Neural crest cell (in vitro differentiated cells): Measurements from ENCODE around the gene BHMT2. TPM values are rescaled to one million over a fixed set of nuclear protein-coding genes. Genes with fewer than 3 reads are reported as not detected.

Experiments
- DNase-seq: peaks from one replicate; pipeline ENCODE4 v3.0.0; 2021; ENCODE audit warnings: low read depth, mixed read lengths, low spot score
- H3K27ac Mint-ChIP-seq: one replicate; pipeline ENCODE4 v1.8.0; 2021; ENCODE audit warnings: mild to moderate bottlenecking, mixed read lengths; ENCODE audit not compliant: unreplicated experiment
- H3K27me3 Mint-ChIP-seq: 2 replicates; pipeline ENCODE4 v1.8.0; 2021; ENCODE audit warnings: low read depth, mild to moderate bottlenecking, mixed read lengths
- H3K36me3 Mint-ChIP-seq: 2 replicates; pipeline ENCODE4 v1.8.0; 2021; ENCODE audit warnings: low read depth, mild to moderate bottlenecking, mixed read lengths
- H3K4me1 Mint-ChIP-seq: 2 replicates; pipeline ENCODE4 v1.8.0; 2021; ENCODE audit warnings: mixed read lengths
- H3K4me3 Mint-ChIP-seq: one replicate; pipeline ENCODE4 v1.8.0; 2021; ENCODE audit warnings: mild to moderate bottlenecking, mixed read lengths
- H3K9me3 Mint-ChIP-seq: 2 replicates; pipeline ENCODE4 v1.8.0; 2021; ENCODE audit warnings: mixed read lengths
- CTCF ChIP-seq: fragments of 200-600 bp; sonication (generic); conservative IDR thresholded peaks from 2 replicates; pipeline ENCODE4 v1.5.0; 2021; ENCODE audit warnings: antibody characterized with exemption, mild to moderate bottlenecking
- total RNA-seq: library from RNA; stranded (reverse); gene quantifications from 2 replicates; pipeline ENCODE4 v1.2.1, GENCODE V29; 2021

The BHMT2 gene
- total RNA-seq, 1 donor from 2014 or later: not detected

- Mint-ChIP-seq H3K4me3 (no peak overlapping the region), H3K36me3 (no peaks in the 10 kb centered on the region), H3K4me1 (peaks cover 6% of the 10 kb centered on the region), H3K27ac (no peak overlapping the region), H3K27me3 (peaks cover 94% of the 10 kb centered on the region), H3K9me3 (no peaks in the 10 kb centered on the region)
- DNase-seq: no peak
- peak; percentile 57 for TF ChIP-seq CTCF
These were observed 40.2 kb downstream of the BHMT2 start for GRCh38 chr5:79109527-79110492.

GRCh38 chr5:79111387-79111959 is 41.9 kb downstream of the BHMT2 start, which contains the start of gene BHMT:
Gene BHMT (plus strand): TSS chr5:79111809. CDS start chr5:79111886, 77 bp downstream.
- no peak for TF ChIP-seq CTCF
- Mint-ChIP-seq H3K4me1 (peaks cover 6% of the 10 kb centered on the region), H3K36me3 (no peaks in the 10 kb centered on the region), H3K27me3 (peaks cover 99% of the 10 kb centered on the region), H3K27ac (no peak within 1 kb of the TSS), H3K9me3 (no peaks in the 10 kb centered on the region), H3K4me3 (no peak within 1 kb of the TSS)
- no peak for DNase-seq

GRCh38 chr5:79111960-79112702 is 42.6 kb downstream of the BHMT2 start:
- Mint-ChIP-seq H3K4me3 (no peak overlapping the region), H3K27ac (no peak overlapping the region), H3K9me3 (no peaks in the 10 kb centered on the region), H3K4me1 (peaks cover 6% of the 10 kb centered on the region), H3K27me3 (peaks cover 92% of the 10 kb centered on the region), H3K36me3 (no peaks in the 10 kb centered on the region)
- peak; percentile 13 for DNase-seq
- TF ChIP-seq CTCF: peak; percentile 21

GRCh38 chr5:79112703-79113058 is 43.1 kb downstream of the BHMT2 start:
- Mint-ChIP-seq H3K9me3 (no peaks in the 10 kb centered on the region), H3K27me3 (peaks cover 87% of the 10 kb centered on the region), H3K27ac (no peak overlapping the region), H3K4me1 (peaks cover 6% of the 10 kb centered on the region), H3K4me3 (no peak overlapping the region), H3K36me3 (no peaks in the 10 kb centered on the region)
- no peak for TF ChIP-seq CTCF
- DNase-seq: no peak

GRCh38 chr5:79119486-79119885 is 49.9 kb downstream of the BHMT2 start:
- H3K4me1 Mint-ChIP-seq: no peaks in the 10 kb centered on the region
- H3K27me3 Mint-ChIP-seq: peaks cover 29% of the 10 kb centered on the region
- no peaks in the 10 kb centered on the region for H3K36me3 Mint-ChIP-seq
- H3K27ac Mint-ChIP-seq: no peak overlapping the region
- DNase-seq: no peak
- no peak for TF ChIP-seq CTCF
- H3K9me3 Mint-ChIP-seq: peaks cover 2% of the 10 kb centered on the region
- no peak overlapping the region for H3K4me3 Mint-ChIP-seq
